Activated CD8-positive, alpha-beta memory T cell treated with anti-CD3 and anti-CD28 coated beads, Interleukin-2, amount 50 U/mL, for 24 hours (primary cell): ENCODE data around the gene ARHGAP27.

Experiments used
- DNase-seq: peaks from one replicate; pipeline ENCODE4 v3.0.0-alpha.2; 2020; ENCODE audit errors: extremely low read depth

Gene ARHGAP27

DNA sequence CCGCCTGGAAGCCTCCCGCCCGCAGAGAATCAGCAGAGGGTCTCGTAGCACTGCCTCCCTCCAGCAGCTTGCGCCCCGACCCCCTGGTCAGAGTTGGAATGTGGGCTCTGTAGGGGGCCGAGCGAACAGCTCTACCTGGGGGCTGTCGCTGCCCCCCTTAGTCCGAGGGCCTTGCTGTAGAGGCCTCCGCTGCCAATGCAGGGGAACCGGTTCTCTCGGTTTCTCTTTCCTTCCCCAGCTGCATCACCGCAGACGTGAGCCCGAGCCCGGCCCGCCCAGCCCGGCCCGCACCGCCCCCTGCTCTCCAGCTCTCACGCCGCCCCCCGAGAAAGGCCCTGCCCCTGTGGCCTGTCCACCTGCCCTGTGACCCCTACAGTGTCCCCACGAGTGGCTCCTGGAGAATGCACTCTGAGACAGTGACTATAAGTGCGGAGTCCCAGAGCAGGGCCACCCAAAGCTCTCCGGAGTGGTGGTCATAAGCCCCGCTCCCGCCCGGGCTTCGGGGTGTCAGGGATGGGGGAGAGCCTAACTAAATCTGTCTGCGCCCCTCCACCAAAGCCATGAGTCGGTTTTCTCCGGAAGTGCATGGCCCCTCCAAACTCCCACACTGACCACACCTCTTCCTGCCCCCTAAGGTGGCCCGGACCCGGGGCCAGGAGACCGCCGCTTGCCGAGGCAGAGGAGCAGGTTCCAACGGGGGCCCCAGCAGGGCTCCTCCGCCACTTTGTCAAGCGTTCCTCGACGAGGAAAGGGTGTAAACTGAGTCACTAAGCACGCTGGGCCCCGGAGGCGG is 1.7 kb downstream of the ARHGAP27 start:
- DNase-seq, result no peak

DNA sequence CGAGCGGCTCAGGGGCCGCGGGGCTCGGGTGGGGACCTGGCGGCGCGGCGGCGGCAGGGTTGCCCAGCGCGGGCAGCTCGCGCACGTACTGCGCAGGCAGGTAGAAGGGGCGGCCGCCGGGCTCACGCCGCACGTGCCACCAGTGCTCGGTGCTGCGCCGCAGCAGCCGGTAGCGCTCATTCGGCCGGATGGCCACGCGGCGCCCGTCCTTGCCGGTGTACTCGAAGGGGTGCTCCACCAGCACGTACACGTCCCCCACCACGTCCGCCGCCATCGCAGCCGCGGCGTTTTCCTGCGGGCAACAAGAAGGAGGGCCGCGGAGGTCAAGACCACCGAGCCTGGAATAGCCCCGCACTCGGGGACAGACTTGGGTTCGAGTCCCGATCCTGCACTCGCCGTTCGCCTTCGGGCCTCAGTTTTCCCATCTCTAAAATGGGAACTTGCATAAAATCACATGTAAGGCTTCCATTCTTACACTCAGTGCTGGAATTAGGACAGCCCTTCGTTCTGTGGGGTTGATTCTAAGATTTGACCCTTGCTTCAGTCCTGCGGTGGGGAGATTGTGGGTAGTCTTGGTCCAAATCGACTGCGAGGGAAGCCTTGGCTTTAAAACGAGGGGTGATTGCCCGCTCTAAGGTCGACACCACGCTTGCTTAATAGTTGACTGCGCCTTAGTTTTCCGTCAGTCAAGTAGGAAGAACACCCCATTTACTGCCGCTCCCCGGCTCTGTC is 2.5 kb downstream of the ARHGAP27 start:
- no peak for DNase-seq

DNA sequence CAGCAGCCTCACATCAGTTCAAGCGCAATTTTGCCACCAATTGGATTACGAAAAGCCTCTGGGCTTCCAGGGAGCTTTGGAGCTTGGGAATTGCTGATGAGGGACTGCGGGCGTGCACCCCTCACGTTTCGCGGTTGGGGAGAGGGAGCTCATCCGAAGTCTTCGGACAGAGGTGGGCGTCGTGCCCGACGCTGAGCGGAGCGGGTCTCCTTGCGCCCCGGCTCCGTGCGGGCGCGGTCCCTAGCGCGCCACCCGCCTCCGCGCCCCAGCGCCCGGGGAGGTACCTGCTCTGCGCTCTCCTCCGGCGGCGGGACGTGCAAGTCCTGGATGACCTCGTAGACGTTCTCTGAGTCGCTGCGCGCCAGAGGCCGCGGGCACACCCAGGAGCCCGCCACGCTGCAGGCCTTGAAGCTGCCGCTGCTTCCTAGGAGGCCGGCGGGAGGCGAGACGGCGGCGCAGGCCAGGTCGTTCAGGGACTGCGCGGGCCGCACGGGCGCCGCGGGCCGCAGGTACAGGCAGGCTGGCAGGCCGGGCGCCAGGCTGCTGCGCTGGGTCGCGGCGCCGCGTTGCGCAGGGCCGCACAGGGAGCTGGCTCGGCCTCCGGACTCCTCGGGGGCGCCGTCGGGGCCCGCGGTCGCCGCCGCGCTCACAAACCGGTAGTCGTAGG is 3.2 kb downstream of the ARHGAP27 start:
- DNase-seq, result no peak

DNA sequence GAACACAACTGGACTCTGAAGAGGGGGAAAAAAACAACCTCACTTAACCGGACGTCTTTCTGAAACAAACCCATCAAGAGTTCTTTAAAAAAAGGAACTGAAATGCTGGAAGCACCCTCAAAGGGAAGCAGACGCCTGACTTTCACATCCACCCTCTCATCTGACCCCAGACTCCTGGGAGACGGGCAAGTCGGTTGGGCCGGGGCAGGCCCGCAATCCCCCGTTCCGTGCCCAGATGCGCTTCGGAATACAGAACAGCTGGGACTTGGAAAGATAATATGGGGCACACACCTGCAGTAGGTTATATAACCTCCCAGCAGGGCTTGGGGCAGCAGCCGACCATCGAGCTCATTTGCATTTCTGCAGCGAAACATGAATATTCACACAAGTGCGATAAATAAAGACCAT is 3.7 kb downstream of the ARHGAP27 start:
- DNase-seq, result no peak

DNA sequence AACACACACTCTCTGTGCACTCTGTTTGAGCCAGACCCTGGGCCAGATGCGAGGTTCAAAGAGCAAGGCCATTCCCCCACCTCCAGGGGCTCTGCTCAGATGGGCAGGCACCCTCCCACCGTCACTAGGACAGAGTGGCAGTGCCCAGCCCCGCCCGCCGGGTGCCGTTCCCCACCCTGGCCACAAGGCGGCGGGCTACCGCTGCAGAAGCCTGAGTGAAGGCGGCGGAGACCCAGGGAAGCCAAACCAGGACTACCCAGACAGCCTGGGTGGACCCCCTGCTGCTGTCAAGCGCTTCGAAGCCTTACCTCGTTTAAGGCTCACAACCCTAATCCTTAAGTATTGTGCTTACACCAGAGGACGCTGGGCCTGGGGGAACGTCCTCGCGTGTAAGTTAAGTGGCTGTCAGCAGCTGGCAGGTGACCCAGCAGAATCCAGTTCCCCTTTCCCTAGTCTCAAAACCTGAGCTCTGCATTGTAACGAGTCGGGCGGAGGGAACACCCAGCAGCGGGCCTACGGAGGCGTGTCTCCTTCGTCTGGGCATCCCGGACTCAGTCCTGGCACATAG is 4.5 kb downstream of the ARHGAP27 start:
- no peak for DNase-seq

DNA sequence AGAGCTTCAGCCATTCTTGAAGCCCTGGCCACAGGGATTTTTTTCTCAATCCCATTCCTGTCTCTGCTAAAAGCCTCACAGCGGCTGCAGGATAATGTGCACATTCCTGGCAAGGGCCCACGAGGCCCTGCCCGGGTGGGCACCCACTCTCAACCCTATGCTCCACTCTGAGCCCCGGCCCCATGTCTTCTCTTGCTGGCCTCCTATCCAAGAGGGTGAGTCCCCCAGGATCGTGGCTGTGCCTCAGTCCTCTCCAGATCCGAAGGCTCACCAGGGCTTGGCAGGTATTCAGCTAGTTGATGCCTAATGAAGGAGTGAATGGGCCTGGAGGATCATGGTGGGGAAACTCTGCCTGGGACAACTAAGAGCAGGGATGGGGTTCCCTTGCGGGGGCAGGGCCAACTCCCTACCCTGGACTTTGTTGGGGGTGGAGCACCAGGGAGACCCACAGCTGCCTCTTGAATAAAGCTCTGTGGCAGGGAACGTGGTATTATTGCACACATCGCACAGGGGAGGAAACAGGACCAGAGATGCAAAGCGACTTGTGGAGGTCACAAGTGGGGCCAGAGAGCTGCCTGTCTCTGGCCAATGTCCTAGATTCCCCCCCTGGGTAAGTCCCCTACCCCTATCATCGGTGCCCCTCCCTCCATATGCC is 5.4 kb downstream of the ARHGAP27 start:
- DNase-seq, result no peak

DNA sequence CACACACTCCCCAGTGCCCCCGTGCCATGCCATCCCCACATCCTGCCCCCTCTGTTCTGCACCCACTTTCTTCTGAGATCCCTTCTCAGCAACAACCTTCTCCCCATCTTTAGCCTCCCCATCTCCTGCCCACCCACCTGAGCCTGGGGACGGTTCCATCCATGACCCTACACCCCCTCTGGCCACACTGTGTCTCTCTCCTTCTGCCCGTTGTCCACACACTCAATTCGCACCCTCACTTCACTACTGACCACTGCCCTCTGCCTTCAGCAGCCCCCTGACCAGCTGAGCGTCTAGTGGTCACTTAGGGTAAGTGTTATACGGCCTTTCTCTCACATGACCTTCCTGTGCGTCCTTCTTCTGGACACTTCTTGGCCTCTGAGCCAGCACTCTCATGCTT is 6.1 kb downstream of the ARHGAP27 start:
- DNase-seq, result no peak

DNA sequence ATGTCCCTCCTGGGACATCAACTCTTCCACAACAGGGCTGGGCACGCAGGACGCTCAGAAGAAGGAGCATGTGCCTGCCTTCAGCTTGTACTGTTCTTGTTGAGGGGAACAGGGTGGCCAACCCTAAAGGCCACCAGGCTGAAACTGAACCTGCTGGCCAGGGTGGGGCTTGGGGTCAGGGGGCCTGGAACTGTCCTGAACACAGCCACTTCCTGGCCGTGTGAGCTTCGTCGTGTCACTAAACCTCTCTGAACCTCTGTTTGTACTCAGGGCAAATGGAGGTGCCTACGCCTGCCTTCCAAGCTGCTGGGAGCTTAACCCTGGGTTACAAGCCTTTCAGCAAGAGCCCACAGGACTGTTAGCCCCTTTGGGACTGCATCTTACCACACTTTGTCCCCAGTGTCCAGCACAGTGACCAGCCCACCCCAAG is 6.7 kb downstream of the ARHGAP27 start:
- DNase-seq, result no peak

DNA sequence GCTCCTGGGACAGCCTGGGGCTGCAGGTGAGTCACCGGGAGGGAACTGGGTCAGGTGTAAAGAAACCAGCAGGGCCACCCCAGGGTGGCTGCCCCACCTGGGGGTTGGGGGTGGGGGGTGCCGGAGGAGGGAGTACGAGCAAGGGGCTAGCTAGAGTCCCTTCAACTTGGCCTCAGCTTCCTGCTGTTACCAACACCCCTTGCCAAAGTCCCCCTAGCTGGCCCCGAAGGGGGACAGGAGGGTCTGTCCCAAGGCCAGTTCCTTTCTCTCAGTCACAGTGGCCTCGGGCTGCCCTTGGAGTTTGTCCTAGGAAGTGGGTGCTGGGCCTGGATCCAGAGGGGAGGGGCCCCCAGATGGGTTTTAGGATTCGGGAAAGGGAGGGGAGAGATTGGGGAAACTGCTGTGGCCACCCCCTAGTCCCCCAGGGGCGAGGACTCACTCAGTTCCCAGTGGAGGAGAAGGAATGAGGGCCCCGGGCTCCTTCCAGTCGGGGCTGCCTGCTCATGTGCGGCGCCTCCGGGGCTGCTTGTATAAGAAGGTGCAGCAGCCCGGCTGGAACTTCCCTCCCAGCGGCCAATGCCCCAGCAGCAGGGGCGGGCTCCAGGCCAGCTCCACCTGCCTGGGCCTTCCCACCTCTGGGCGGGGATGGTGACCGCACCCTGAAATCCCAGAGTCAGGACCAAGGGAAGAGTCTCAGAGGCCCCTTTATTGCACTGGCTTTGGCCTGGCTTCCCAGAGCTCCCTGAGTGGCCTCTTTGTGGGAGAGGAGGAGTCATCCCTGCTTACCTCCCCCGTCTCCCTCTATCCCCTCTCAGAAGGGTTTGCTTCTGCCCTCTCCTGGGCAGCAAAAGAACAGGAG is 7.3 kb downstream of the ARHGAP27 start:
- no peak for DNase-seq

DNA sequence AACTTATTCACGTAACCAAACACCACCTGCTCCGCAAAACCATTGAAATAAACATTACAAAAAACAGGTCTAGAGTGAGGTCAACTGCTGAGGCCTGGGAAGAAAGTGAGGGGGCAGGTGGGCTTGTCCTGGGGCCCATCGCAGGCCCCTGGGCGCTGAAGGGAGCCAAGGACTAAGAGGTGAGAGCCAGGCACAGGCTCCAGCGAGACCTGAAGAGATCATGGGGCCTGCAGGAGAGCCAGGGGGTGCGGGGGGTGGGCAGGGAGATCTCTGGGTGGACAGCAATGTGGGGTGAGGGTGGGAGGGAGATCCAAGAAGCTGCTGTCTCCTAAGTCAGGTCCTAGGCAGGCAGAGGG is 7.9 kb downstream of the ARHGAP27 start:
- DNase-seq, result no peak

DNA sequence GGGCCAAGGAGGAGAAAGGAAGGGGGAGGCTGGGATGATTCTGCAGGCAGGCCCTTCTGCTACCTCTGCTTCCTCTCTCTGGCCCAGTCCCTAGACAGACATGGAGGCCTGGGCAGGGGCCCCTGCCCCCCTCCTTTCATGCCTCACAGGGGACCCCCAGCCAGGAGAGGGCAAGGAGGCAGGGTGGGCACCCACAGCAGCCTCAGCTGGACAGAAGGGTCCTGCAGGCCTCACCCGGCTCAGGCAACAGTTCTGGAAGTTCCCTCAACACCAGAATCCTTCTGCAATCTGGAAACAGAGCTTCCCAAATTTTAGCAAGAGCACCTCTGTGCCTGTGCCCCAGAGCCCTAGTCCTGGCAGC is 8.7 kb downstream of the ARHGAP27 start:
- no peak for DNase-seq

DNA sequence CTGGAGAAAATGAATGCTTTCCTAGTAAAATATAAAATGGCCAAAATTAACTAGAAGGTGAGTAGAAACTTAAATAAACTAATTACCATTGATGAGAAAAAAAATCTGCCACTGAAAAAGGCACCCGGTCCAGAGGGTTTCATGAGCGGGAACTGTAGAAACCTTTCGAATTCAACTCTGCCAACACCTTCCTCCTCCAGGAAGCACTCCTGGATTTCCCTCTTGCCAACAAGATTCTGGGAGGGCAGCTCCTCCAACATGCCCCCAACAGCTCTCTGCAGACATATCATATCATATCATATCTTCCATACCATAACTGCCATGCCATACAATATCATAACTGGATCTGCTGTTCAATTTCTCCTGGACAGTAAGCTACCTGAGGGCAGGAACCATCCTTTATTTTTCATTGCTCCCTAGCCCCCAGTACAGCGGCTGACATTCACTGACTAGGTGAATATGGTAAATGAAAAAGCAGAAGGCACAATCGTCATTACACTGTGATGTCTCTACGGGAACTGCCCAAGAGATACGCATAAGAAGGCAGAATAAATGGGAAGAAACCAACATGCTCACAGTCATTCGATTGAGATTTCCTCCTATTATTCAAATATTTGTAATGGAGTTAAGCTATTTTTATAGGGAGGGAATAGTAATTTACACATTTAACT is 9.2 kb downstream of the ARHGAP27 start:
- no peak for DNase-seq

DNA sequence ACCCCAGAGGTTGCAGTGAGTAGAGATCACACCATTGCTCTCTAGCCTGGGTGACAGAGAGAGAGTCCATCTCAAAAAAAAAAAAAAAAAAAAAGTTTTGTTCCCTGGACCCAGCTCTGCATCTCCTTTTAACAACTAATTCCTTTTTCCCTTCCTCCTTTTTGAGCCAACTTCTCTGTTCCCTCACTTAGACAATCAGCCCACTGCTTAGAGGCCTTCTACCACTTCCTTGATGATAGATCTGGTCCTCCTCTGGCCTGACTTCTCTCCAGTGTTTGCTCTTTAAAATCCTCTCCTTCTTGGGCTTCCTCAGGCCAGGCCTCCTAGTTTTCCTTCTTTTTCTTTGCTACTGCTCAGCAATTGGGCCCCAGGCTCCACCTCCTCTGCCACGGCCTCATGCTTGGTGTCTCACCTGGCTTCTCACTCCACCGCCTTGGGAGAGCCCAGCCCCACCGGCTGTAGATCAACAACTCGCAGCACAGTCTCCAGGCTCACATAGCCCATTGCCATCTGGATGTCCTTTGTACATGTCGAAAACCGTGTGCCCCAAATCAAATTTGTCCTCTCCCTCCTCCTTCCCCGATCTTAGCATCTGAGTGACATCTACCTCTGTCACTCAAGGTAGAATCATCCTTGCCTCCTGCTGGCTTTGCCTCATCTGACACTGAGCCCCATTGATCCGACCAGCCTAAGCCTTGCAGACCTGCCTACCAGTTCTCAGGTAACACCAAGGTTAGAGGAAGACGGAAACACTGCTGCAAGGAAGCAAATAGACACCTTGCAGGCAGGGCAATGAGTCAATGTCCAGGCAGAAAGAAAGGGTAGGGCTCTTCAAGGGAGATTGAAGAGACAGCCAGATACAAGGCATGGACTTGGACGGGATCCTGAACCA is 17.4 kb downstream of the ARHGAP27 start:
- no peak for DNase-seq

DNA sequence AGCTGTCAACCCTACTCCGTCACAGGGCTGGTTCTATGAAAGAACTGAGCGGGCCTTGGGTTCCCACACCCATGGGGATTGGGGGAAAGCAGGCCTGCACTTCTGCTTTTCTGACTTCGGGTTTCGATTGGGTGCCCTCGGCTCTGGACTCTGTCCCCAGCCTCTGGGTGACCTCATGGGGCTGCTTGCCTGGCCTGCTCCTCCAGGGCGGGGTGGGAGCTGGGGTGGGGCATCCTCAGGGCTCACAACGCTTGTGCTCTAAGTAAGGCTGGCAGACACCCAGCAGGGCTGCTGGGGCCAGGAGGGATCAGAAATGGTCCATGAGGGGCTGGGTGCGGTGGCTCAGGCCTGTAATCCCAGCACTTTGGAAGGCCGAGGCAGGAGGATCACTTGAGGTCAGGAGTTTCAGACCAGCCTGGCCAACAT is 19.2 kb downstream of the ARHGAP27 start:
- DNase-seq, result no peak

DNA sequence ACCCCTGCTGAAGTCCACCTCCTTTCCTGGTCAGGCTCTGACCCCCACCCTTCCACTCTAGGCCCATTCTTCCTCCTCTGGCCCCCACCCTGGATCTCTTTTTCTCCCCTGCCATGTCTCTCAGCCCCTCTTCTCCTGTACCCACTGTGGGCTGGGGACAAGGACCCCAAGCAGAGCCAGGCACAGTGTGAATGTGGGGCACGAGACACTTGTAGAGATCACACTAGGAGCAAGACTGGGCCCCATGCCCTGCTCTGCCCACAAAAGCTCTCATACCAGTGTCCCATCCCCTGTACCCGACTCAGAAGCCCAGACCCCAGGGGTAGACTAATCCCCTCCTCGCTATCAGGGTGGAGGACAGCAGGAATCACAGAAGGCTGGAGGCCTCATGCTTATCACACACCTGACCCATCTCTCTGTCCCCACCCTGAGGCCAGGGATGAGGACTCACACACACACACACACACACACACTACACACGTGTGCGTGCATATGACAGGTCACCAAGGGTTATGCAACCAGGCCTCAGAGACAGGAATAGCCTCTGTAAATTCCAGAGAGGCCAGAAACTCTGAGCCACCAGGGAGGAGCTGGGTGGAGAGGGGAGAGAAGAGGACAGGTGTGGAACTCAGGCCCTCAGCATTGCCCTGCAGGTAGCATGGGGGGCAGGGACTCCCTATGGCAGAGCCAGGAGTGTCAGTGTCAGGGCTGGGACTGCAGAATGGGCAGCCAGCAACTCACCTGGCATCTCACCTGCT is 21.1 kb downstream of the ARHGAP27 start:
- DNase-seq, result no peak

DNA sequence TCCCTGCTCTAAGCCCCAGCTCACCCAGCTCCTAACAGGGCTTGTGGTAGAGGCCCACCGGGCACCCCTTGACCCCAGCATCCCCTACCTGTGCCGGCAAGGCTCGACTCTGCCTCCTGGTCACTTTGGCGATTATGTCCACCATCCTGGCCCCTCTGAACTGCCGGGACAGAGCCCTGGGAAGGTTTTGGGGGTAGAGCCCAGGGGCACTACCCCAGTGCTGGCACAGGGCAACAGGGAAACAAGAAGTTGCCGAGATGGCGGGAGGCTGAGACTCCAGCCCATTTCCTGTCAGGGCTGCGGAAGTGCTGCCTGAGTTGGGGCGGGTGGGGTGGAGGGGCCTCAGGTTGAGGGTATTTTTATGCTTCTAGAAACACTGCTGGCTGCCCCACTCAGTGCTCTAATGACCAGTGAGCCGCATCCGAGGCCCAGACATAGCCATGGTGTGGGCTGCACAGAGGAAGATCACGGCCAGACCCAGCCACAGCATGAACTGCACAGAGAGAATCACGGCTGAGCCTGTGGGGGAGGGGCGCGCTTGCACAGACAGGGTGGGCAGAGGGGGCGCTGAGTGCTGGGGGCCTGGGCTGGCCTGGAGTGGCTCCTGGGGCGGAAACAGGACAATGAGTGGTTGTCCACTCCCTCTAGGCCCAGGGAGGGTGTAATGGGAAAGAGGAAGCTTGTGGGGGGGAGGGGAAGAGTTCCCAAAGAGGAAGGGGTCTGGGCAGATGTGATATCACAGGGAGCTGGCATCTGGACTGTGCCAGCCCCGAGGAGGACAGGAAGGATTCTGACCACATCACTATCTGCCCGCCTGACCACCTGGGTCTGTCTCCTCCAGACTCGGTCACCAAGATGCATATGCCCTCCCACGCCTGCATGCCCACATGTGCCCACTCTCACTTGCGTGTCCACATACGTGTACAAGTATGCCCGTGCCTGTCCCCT is 22.3 kb downstream of the ARHGAP27 start:
- DNase-seq, result no peak

DNA sequence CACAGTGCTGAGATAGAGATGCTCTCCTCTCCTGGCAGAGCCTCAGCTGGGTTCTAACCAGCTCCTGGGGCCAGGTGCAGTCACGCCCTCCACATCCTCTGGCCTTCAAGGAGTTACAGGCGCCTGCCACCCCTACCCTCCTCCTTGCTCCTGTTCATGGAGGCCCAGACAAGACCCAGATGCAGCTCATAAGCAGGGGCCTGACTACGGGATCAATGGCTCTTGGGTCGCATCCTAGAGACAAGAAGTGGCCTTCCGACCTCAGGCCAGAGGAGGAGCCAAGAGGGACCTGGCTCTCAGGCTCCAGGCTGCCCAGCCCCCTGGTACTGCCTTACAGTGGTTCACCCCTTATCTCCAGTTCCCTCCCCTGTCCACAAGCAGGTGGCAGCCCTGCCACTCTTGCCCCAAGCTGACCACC is 23.0 kb downstream of the ARHGAP27 start:
- DNase-seq, result no peak
